ENCODE measurements around the gene FYCO1. TPM values are rescaled to one million over a fixed set of nuclear protein-coding genes. Genes with fewer than 3 reads are reported as not detected.

Gene FYCO1
- total RNA-seq, 1 donor from 2014 or later = 16.5 TPM

GRCh38 chr3:45985532-45986302 is 9.9 kb downstream of the FYCO1 start:
- DNase-seq = no peak
- H3K4me1 Mint-ChIP-seq = peaks cover 67% of the 10 kb centered on the region
- peak overlapping the region; percentile 34 for H3K27ac Mint-ChIP-seq
- no peaks in the 10 kb centered on the region for H3K9me3 Mint-ChIP-seq
- no peak overlapping the region for H3K4me3 Mint-ChIP-seq
- H3K36me3 Mint-ChIP-seq (ENCODE audit: low read depth) = peaks cover 68% of the 10 kb centered on the region
- no peaks in the 10 kb centered on the region for H3K27me3 Mint-ChIP-seq
- intact Hi-C loops (cut with micrococcal nuclease) = no loop called here

DNA sequence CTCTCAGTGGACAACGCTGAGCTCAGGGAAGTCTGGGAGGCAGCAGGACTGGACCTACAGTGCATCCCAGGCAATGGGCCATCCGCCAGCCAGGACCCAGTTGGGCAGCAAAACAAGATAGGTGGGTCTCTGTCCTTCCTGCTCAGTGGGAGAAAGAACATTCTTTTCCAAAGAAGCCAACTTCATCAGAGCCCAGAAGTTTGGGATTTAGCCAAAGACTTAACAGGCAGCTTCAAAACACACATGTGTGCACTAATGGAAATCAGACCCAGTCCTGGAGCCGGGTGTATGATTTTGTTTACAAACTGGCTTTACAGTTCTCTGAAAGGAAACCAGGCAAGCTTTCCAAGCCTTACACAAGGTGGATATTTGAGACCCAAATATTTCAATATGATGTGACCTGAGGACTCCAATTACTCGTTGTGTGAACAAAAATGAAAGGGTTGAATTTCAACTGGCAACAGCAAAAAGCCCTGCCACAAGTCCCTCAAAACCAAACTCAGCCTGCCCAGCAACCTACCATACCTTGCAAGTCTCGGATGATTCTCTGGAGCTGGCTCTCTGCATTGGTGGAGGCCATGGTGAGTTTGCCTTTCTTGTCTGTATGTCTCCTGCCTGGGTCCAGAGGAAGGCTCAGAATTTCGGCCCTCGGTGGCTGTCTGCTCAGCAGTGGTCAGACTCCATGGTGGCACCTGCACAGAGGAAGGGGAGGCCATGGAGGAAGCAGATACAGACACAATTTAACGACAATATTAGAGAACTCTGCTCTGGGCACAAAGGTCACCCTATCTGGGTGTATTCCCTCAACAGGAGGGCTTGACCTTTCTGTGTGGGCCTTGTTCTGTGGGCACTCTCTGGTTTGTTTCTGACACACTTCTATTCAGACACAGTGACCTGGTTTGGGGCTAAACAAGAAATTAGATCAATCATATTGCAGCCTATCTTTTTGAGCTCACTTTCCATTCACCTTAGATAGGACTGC is 11.0 kb downstream of the FYCO1 start:
- H3K36me3 Mint-ChIP-seq (ENCODE audit: low read depth) = peaks cover 68% of the 10 kb centered on the region
- DNase-seq = no peak
- intact Hi-C loops (cut with micrococcal nuclease) = no loop called here
- H3K4me1 Mint-ChIP-seq = peaks cover 68% of the 10 kb centered on the region
- no peak overlapping the region for H3K4me3 Mint-ChIP-seq
- no peaks in the 10 kb centered on the region for H3K9me3 Mint-ChIP-seq
- peak overlapping the region; percentile 34 for H3K27ac Mint-ChIP-seq
- H3K27me3 Mint-ChIP-seq = no peaks in the 10 kb centered on the region

DNA sequence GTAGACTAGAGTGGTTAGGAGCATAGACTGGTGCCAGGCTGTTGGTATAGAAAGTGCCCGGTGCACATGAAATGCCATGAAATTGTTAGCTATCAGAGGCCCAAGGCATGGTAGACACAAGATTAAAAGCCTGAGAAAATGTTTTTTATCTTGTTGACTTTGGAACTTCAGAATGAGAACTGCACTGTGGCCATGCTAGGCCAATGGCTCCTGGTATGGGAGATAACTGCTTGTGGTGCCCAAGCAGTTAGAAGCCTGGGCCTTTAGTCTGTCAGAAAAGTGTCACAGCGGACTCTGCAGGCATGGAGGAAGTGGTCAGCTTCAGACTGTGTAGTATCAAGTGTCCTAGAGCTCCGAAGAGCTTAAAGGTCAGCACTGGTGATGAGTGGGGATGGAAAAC is 11.9 kb downstream of the FYCO1 start:
- intact Hi-C loops (cut with micrococcal nuclease) = no loop called here

GRCh38 chr3:45981346-45982074 is 14.1 kb downstream of the FYCO1 start:
- Mint-ChIP-seq H3K9me3 (peaks cover 3% of the 10 kb centered on the region), H3K4me3 (peak overlapping the region; percentile 55), H3K36me3 (ENCODE audit: low read depth) (peaks cover 77% of the 10 kb centered on the region), H3K4me1 (peaks cover 71% of the 10 kb centered on the region), H3K27me3 (no peaks in the 10 kb centered on the region), H3K27ac (peak overlapping the region; percentile 78)
- no peak for DNase-seq
- intact Hi-C loops (cut with micrococcal nuclease) = loop anchor here (1.0 to 2.0 kb wide), 3 partner anchors 12 to 89 kb away; no protein-coding TSS in a partner anchor

More for the DNA sequence above, 11.9 kb downstream of the FYCO1 start:
- Mint-ChIP-seq H3K4me1 (peaks cover 70% of the 10 kb centered on the region), H3K9me3 (no peaks in the 10 kb centered on the region), H3K27ac (no peak overlapping the region), H3K27me3 (no peaks in the 10 kb centered on the region), H3K4me3 (no peak overlapping the region), H3K36me3 (ENCODE audit: low read depth) (peaks cover 73% of the 10 kb centered on the region)
- no peak for DNase-seq

DNA sequence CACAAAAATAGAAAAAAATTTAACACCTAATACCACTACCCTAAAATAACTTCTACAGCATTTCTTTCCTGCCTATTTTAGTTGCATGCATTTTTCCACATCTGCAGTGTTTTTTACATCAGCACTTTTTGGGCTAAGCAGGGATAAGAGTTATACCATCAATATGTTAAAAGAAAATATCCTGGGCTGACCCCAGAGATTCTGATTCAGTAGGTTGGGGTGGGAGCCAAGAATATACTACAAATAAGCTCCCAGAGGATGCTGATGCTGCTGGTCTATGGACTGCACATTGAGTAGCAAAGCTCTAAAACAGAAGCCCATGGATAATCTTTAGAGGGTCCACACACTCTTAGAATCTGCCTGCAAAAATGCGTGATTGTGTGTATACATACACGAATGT is 14.8 kb downstream of the FYCO1 start:
- no peak for DNase-seq
- Mint-ChIP-seq H3K4me3 (peak overlapping the region; percentile 55), H3K36me3 (ENCODE audit: low read depth) (peaks cover 78% of the 10 kb centered on the region), H3K27ac (peak overlapping the region; percentile 78), H3K9me3 (peaks cover 3% of the 10 kb centered on the region), H3K27me3 (no peaks in the 10 kb centered on the region), H3K4me1 (peaks cover 73% of the 10 kb centered on the region)
- intact Hi-C loops (cut with micrococcal nuclease) = loop anchor here (1.0 to 2.0 kb wide), 5 partner anchors 12 to 90 kb away; partner anchors contain the start of gene CXCR6

GRCh38 chr3:45980229-45980813 is 15.3 kb downstream of the FYCO1 start:
- no peak for DNase-seq
- Mint-ChIP-seq H3K4me1 (peaks cover 76% of the 10 kb centered on the region), H3K27me3 (no peaks in the 10 kb centered on the region), H3K36me3 (ENCODE audit: low read depth) (peaks cover 80% of the 10 kb centered on the region), H3K4me3 (peak overlapping the region; percentile 61), H3K27ac (peak overlapping the region; percentile 95), H3K9me3 (peaks cover 3% of the 10 kb centered on the region)
- intact Hi-C loops (cut with micrococcal nuclease) = loop anchor here (1.0 to 2.0 kb wide), 4 partner anchors 37 to 90 kb away; partner anchors contain the start of gene CXCR6

DNA sequence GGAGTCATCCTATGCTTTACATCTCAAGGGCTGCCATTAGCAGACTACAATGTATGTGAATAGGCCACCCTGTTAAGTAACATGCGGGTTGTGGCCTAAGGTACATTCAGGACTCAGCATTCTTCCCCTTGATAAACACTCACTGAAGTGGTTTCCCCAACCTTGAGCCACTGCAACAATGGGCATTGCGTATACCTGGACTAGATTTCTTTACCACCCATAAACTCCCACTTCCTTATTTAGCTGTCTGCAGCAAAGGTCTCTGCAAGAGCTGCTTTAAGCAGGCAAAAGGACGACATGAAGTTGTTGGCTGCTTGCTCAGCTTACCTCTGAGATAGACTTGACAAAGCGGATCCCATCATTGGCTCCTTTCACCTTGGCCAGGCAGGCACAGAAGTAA is 16.2 kb downstream of the FYCO1 start:
- peaks cover 78% of the 10 kb centered on the region for H3K4me1 Mint-ChIP-seq
- H3K27ac Mint-ChIP-seq = peak overlapping the region; percentile 95
- peaks cover 82% of the 10 kb centered on the region for H3K36me3 Mint-ChIP-seq (ENCODE audit: low read depth)
- no peaks in the 10 kb centered on the region for H3K27me3 Mint-ChIP-seq
- intact Hi-C loops (cut with micrococcal nuclease) = loop anchor here (5.0 kb wide), 2 partner anchors 117 to 318 kb away; no protein-coding TSS in a partner anchor
- DNase-seq = no peak
- peaks cover 3% of the 10 kb centered on the region for H3K9me3 Mint-ChIP-seq
- peak overlapping the region; percentile 61 for H3K4me3 Mint-ChIP-seq

- intact Hi-C loops (cut with micrococcal nuclease) = loop anchor here (1.0 to 5.0 kb wide), 3 partner anchors 14 to 319 kb away; no protein-coding TSS in a partner anchor
- Mint-ChIP-seq H3K4me1 (peaks cover 84% of the 10 kb centered on the region), H3K4me3 (peak overlapping the region; percentile 80), H3K27me3 (no peaks in the 10 kb centered on the region), H3K27ac (peak overlapping the region; percentile 95), H3K36me3 (ENCODE audit: low read depth) (peaks cover 81% of the 10 kb centered on the region), H3K9me3 (peaks cover 3% of the 10 kb centered on the region)
- DNase-seq = peak; percentile 91
Measured at GRCh38 chr3:45978006-45978761, 17.4 kb downstream of the FYCO1 start.

DNA sequence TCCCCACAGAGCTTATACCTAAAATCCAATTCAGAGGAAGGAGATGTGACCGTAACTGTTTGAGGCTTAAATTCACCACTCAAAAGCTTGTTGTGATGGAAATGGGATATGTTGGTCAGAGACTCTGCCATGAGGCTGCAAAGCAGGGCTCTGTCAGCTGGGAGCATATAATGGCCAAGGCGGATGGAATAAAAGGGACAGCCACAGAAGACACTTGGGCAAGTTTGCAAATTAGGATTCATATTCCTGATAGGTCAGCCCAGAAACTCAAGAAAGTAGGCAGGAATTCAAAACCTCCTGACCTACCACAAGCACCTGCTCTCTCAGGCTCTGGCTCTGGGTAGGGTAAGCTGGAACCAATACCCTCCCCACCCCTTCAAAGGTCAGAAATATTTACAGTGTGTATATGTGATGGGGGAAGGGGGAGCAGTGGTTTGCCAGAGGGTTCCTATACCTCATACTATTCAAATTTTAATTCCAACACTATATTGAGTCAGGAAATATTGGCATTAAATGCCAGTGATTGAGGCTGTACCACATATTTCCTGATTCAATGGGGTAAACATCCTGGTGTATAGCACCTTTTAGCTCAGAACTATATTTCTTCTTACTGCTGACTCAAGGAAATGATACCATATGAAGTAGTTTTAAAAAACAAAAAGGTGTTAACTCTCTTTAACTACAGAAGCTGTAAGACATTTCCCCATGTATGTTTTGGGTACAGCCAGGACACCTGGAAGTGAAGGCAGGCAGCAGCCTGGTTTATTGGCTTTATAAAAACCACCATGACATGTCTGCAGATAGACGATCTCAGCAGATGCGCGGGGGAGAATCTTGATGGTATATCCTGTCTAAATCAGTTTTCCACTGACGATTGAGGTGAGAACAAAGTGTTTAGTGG is 19.2 kb downstream of the FYCO1 start:
- Mint-ChIP-seq H3K4me3 (peak overlapping the region; percentile 57), H3K36me3 (ENCODE audit: low read depth) (peaks cover 79% of the 10 kb centered on the region), H3K9me3 (peaks cover 3% of the 10 kb centered on the region), H3K27me3 (no peaks in the 10 kb centered on the region), H3K4me1 (peaks cover 88% of the 10 kb centered on the region), H3K27ac (peak overlapping the region; percentile 87)
- intact Hi-C loops (cut with micrococcal nuclease) = loop anchor here (5.0 kb wide), 2 partner anchors 114 to 321 kb away; no protein-coding TSS in a partner anchor
- peak; percentile 80 for DNase-seq

- H3K4me1 Mint-ChIP-seq = peaks cover 86% of the 10 kb centered on the region
- peaks cover 3% of the 10 kb centered on the region for H3K9me3 Mint-ChIP-seq
- H3K27ac Mint-ChIP-seq = peak overlapping the region; percentile 87
- no peak for DNase-seq
- intact Hi-C loops (cut with micrococcal nuclease) = loop anchor here (5.0 kb wide), 2 partner anchors 113 to 322 kb away; no protein-coding TSS in a partner anchor
- peaks cover 80% of the 10 kb centered on the region for H3K36me3 Mint-ChIP-seq (ENCODE audit: low read depth)
- H3K4me3 Mint-ChIP-seq = peak overlapping the region; percentile 57
- H3K27me3 Mint-ChIP-seq = no peaks in the 10 kb centered on the region
Measured at GRCh38 chr3:45975686-45976085, 19.9 kb downstream of the FYCO1 start.

GRCh38 chr3:45974686-45975085 is 20.9 kb downstream of the FYCO1 start:
- Mint-ChIP-seq H3K4me1 (peaks cover 84% of the 10 kb centered on the region), H3K4me3 (no peak overlapping the region), H3K27ac (peak overlapping the region; percentile 42), H3K36me3 (ENCODE audit: low read depth) (peaks cover 83% of the 10 kb centered on the region), H3K27me3 (no peaks in the 10 kb centered on the region), H3K9me3 (peaks cover 3% of the 10 kb centered on the region)
- DNase-seq = no peak
- intact Hi-C loops (cut with micrococcal nuclease) = loop anchor here (5.0 kb wide), 2 partner anchors 112 to 323 kb away; no protein-coding TSS in a partner anchor

All from activated CD4-positive, alpha-beta T cell treated with anti-CD3 and anti-CD28 coated beads, Interleukin-2, amount 10 ng/mL, durations not matched to agents 24 days and 14 days (primary cell).